ENCODE results near the gene RIGI.
A peak's percentile ranks its signal among the peaks of the same experiment; 100 is the strongest.
"Not testable (repeated sequence)": the region's sequence is repeated elsewhere in the genome, so short reads cannot be mapped to it uniquely, and the experiment has no call there.

RIGI gene

GRCh38 chr9:32526041-32526706 lies at the start of gene RIGI:
TSS of gene RIGI (minus strand) at chr9:32526196. CDS start at chr9:32526166, 30 bp downstream.
- DNase-seq: peak; percentile 75 to 77

- no peak for DNase-seq
Measured at GRCh38 chr9:32574858-32575257, 48.9 kb upstream of the RIGI start.

- DNase-seq: no peak
Measured at GRCh38 chr9:32573821-32574220, 47.8 kb upstream of the RIGI start.

DNA sequence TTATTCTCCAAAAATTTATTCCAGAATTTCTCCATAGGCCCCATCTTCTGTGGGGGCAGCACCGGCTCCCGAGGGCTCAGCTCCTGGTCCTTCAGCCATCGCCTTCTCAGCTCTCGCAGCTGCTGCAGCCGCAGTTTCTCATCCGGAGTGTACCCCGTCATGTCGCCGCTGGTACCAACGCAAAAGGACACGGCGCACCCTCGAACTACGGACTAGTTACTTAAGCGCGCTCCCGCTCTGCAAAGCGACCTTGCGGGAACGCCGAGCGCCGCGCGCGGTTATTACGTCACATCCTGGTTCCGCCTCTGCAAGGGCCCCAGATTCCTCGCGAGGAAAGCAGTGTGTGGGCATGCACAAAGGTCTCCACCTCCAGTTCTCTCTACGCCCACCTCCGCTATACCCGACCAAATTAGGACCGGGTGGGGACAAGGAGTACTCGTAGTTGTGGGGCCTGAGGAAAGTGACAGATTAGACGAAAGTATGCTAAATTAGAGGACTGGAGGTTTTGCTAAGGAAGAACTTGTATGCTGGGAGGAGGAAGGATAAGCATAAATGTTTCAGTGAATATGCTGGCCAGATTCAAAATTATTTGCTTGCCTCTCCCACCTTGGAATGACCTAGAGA lies 47.0 kb upstream of the RIGI start, which contains the start of gene NDUFB6:
Gene NDUFB6, minus strand, starts transcription at position 260 of the 624 bp plus-strand sequence. Its CDS starts 99 bp downstream, at position 161.
- peak; percentile 95 for DNase-seq

DNA sequence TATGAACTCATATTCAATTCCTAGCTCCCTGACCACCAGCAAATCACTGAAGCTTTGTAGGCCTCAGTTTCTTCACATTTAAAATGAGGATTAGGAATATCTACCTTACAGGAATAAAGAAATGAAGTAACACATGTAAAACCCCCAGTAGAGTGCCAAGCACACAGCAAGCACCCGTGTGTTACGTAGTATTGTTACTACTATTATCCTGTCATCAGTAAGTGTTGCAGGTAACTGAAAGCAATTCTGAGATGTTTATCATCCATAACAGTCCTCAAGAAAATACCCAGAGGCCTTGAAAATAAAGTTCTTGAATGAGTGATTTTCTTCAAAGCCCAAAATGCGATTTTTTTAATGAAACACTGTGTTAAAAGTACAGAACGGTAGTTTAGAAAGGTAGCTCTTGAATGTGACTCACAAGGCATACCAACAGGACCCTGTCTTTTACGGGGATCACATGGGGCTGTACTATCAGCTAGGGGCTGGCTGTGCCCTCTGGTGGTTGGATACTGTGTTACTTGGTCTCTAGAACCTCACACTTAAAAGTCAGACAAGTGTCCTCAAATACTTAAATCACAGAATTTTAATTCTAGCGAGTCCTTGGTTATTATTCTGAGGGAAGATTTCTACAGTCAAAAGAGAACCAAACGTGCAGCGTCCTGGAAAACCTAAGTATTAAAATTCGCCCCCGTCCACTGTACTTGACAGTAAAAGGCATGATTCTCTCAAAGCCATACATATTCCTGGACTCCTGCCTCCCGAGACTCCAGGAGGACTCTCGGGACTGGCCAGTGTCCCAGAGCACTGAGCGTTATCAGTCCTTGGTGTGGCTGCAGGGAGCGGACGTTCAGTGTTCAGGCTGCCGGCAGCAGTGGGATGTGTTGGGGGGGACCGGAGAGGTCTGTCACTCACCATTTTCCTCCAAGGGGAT lies 46.2 kb upstream of the RIGI start:
- peak; percentile 69 to 75 for DNase-seq

DNA sequence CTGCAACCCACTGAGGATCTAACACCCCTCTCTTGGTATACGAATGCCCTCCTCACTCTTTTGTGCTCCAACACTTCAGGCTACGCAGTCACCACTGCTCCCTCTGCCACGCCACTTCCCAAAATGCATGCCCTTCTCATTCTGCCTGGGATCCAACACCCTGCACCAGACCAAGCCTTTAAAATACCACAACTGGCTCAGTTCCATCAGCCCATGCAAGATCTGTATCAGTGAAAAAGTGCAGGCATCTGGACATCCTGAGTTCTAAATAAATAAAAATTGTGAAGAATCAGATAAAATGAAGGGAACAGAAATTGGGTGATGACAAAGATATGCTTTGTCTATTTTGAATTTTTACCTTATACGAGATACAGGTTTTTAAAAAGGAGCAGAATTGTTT lies 44.3 kb upstream of the RIGI start:
- DNase-seq: no peak

- no peak for DNase-seq
Measured at GRCh38 chr9:32566770-32567169, 40.8 kb upstream of the RIGI start.

DNA sequence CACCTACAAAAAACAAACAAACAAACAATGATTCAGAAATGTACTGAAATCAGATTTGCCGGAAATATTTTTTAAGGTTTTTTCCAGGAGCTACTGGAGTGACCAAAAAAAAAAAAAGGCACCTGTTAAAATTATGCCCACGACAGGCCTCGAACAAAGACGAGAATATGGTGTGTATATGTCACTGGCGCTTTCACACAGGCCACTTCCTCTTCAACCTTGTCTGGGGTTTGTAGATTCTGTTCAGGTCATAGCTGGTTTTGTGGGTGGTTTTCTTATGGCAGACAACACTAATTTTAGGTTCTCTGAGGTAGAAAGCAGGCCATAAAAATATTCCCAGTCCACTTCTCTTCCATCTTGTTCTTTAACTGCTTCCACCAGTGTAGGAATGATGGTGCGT lies 40.0 kb upstream of the RIGI start:
- no peak for DNase-seq

DNA sequence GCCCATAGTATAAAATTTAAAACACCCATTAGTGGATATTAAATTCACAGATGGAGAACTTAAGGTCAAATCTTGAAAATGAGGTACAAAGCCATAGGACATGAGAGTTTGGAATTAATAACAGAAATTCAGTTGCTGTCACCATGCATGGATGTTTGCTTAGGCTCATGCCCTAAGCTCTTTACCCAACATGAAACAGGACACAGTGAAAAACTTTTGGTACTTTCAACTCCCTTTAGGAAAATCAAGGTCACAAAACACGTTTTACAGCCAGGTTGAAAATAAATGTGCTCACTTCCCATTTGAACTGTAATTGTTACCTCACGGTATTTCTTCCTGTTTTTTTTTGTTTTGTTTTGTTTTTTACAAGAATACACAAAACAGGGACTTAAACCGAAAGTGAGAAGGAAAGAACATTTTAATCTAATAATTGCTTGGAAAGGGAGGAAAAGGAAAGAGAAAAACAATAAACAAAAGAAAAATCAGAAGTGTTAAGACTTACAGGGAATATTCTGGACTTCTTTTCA lies 32.5 kb upstream of the RIGI start:
- DNase-seq: no peak

DNA sequence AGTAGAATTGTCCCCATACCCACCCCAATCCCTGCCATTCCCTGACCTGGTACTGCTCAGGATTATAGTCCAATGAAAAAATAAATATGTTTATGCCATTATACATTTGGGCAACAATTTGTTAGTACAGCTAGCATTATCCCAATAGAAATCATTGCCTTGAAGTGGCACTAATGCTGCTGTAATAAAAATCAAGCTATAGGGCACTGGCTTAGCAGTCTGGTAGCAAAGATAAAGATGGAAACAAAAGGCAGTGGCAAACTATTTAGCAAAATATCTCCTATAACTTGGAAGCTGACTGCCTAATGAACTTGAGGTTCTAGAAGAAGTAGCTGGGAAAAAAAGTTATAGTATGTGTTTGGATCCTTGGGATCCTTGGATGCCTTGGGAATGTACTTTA lies 28.6 kb upstream of the RIGI start:
- DNase-seq: no peak

- DNase-seq: no peak
Measured at GRCh38 chr9:32554107-32554506, 28.1 kb upstream of the RIGI start.

DNA sequence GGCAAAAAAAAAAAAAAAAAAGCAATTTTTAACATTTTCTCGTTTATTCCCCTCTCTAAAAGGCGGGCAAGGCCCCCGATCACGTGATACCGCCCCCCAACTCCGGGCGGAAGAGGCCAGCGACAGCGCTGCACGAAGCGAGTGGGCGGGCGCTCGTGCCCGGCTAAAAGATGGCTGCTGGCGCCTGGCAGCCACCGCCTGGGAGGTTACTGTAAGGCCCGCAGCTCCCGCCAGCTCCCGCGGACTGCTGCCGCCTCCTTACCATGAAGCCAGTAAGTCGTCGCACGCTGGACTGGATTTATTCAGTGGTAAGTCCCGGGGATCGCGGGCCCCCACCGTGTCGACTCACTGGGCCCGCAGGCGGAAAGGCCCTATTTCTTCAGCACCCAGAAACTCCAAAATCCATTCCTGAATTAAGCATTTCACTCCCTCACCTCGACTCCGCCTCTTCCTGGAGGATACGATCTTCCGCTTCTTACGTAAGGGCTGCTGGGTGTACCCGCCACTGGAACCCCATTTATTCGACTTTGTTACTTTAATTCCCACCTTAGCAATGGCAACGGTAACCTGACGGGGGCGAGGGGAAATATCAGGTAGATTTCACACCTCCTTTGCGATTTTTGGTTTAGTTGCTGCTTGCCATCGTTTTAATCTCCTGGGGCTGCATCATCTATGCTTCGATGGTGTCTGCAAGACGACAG lies 26.3 kb upstream of the RIGI start, which contains the start of the genes SMIM27 and TOPORS:
Gene SMIM27, plus strand, starts transcription at position 156 of the 701 bp plus-strand sequence. Its CDS starts 108 bp downstream, at position 264.
Gene TOPORS, minus strand, starts transcription at position 415 of the 701 bp plus-strand sequence. Its CDS starts 150 bp downstream, at position 265.
- DNase-seq: peak; percentile 91 to 92

DNA sequence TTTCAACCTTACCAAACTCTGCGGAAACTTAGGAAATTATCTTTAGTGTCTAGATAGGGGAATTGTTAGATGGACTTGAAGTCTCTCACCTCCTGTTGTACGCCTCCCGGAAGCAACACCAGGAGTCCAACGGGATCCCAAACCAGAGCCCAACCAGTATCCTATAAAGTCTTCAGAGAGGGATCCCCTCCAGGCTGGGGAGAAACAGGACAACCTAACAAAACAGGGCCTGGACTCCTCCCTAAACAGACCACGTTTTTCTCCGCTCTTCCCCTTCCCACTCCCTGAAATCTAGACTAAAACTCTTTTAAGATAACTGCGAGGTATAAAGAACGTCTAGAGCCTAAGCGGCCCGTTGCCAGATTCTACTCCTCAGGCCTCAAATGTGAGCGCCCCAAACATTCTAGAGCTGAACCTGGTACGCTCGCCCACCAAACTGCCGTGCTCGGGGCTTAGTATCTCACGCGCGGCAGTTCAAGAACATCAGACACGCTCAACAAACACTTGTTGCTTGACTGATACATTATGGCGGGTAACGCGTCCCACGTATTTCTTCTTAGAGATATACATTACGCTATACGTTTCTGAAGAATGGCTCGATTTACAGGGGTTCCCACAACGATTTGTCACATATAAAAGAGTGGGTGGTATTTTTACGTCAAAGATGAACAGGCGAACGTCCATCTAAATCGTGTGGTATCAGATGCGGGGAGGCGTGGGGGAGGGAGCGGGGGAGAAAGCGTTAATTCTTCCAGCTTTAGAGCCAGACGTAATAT lies 25.5 kb upstream of the RIGI start:
- peak; percentile 58 to 59 for DNase-seq

GRCh38 chr9:32550562-32551275 lies 24.7 kb upstream of the RIGI start:
- DNase-seq: peak; percentile 91 to 93

- DNase-seq: no peak
Measured at GRCh38 chr9:32550150-32550561, 24.2 kb upstream of the RIGI start.

GRCh38 chr9:32548213-32548612 lies 22.2 kb upstream of the RIGI start:
- DNase-seq: not testable (repeated sequence)

DNA sequence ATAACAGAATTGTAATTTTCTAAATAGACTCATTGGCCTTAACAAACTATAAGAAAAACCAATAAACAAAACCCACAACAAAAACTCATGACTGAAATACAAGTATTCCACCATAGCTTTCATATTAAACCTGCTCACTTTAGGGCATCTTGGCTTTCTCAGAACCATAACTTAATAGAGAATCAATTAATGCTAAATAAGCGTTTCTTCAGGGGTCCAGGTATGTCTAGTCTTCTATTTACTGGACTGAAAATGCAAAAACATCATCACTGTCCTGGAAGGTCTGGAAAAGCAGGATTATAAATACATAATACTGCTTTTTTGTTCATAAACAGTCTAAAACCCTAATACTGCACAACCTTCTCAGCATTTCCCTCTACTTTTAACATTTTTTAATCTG lies 19.9 kb upstream of the RIGI start:
- DNase-seq: no peak

DNA sequence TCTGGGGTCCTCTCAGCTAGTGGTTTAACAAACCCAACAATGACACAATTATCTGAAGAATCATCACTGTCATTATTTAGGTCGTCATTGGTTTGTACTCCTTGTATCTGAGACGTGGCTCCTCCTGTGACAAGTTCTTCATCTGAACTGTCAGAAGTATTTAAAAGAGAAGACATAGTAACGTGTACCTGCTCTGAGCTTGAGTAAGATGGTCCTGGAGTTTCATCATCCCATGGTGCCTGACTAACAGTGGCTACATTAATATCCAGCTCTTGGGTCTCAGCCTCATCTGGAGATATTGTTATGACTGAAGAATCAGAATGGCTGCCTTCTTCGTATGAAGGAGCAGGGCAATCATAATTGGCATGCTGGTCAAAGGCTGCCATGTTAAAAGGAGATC lies 17.1 kb upstream of the RIGI start:
- no peak for DNase-seq

DNA sequence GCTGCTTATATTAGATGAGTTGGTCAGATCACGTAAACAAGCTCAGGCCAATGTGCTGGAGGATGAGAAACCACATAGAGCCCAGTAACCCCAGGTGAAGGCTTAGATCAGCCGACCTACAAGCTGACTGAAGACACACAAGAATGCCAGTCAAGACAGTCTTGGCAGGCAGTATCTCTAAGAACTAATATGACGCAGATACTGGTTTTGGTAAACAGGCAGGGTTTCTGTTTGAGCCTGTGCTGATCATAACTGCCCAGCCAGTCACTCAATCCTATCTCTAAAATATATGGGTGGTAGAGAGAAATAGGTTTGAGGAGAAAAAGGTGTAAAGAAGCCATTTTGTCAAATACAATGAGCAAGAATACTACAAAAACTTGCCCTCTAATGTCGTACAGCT lies 7.8 kb upstream of the RIGI start:
- no peak for DNase-seq

GRCh38 chr9:32533336-32533735 lies 7.3 kb upstream of the RIGI start:
- DNase-seq: no peak

GRCh38 chr9:32526707-32527048 lies 682 bp upstream of the RIGI start:
- no peak for DNase-seq
